Gastroesophageal sphincter (tissue), 3 donors: ENCODE measurements around the gene MAPK7.

Experiments used
- CTCF ChIP-seq, 4 experiments: fragments of 200-600 bp in 2 of 4; fragments of 450-650 bp in 2 of 4; sonication (generic) in 1 of 4; IDR thresholded peaks; one replicate each; pipeline ENCODE4 v1.5.1; 2017 to 2019; ENCODE audit warnings: antibody characterized with exemption in 4 of 4, mild to moderate bottlenecking in 2 of 4, moderate library complexity in 2 of 4
- POLR2A ChIP-seq, 2 donors: fragments of 450-650 bp; IDR thresholded peaks; one replicate each; pipeline ENCODE4 v1.6.1; 2017; ENCODE audit warnings: antibody characterized with exemption in 2 of 2, mild to moderate bottlenecking in 2 of 2, moderate library complexity in 1 of 2

GRCh38 chr17:19341641-19342610 is 36.4 kb upstream of the MAPK7 start:
- TF ChIP-seq CTCF (IDR thresholded peaks at IDR 0.05) (no peak), POLR2A (IDR thresholded peaks at IDR 0.05) (no peak)
